ENCODE measurements around the gene MITF.
"Not testable (repeated sequence)": the region's sequence is repeated elsewhere in the genome, so short reads cannot be mapped to it uniquely, and the experiment has no call there.

Gene MITF

DNA sequence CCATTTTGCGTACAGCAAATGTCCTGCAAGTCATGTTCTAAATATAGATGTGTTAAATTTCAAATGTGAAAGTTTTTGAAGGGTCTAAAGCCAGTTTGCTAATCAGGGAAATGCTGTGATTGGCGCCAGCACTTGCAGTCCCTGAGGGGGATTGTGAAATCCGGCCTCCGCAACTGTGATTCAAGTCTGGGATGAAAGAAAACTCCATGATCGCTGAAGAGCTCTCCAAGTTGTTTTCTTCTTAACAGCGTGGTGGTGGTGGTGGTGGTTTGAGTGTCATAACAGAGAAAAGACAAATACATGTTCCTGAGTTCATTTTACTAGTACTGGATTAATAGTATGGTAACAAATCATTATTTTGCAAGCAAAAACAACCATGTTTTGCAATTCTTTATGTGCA, 51.8 kb downstream of the MITF start:
- DNase-seq = no peak

DNA sequence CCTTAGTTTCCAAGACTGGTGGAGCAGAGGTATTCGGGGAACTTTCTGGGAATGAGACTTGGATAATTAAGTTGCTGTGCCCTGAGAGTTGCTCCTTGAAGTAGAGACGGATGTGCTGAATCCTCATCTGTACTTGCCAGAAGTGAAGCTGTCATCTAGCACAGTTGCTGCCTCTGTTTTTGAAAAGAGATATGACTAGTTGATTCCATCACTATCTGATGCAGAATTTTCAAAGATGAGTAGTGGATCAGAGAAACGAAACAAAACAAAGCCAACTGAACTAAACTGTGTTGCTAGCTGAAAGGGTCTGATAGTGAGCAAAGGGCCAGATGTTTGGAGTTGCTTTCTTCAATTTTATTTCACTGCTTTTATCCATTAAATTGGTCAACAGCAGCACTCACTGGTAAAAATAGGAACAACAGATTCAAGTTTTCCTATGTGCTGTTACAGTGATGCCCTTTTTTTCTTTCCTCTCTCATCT, 52.7 kb downstream of the MITF start:
- no peak for DNase-seq

DNA sequence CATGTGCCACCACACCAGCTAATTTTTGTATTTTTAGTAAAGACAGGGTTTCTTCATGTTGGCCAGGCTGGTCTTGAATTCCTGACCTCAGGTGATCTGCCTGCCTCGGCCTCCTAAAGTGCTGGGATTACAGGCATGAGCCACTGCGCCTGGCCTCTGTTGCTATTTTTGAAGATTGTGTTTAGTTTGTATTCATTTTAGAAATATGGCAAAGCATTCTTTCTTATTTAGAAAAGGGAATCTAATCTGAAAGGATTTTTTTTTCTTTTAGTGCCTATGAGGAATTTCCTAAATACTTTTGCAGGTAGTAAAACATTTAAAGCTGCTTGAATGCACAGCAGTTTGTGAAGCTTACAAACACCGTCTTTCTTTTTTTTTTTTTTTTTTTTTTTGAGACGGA, 56.9 kb downstream of the MITF start:
- not testable (repeated sequence) for DNase-seq

DNA sequence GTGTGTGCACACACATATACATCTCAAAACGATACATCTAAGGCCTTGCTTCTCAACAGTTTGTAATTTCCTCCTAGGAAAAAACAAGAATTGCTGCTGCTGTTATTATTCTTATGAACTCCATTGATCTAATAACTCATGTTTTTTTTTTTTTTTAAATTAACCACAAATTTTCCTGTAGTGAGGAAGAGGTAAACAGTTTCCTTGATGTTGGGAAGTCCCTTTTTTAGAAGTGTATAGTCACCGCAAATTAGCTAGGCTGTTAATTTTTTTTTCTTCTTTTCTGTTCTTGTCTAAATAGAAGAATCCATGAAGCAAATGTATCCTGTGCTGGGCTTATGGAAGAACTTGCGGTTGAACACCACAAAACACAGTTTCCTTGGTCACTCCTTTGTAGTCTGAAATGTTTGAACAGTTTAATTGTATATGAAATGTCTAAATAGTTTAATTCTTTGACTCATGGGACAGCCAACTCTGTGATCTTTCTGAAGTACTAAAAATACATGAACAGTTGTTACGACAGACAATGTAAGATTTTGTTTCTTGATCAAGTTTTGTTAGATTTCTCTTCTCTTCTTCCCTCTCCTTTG, 64.5 kb downstream of the MITF start:
- DNase-seq = no peak

DNA sequence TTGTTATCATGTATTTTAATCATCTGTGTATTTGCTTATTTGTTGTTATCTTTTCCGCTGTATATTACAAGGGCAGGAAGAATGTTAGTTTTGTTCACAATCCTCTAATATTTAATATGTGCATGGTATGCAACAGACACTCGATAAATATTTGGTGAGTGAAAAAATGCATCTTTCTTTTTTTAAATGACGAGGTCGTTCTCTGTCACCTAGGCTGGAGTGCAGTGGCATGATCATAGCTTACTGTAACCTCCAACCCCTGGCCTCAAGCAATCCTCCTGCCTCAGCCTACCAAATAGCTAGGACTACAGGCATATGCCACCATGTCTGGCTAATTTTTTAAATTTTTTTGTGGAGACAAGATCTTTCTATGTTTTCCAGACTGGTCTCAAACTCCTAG, 66.2 kb downstream of the MITF start:
- no peak for DNase-seq

DNA sequence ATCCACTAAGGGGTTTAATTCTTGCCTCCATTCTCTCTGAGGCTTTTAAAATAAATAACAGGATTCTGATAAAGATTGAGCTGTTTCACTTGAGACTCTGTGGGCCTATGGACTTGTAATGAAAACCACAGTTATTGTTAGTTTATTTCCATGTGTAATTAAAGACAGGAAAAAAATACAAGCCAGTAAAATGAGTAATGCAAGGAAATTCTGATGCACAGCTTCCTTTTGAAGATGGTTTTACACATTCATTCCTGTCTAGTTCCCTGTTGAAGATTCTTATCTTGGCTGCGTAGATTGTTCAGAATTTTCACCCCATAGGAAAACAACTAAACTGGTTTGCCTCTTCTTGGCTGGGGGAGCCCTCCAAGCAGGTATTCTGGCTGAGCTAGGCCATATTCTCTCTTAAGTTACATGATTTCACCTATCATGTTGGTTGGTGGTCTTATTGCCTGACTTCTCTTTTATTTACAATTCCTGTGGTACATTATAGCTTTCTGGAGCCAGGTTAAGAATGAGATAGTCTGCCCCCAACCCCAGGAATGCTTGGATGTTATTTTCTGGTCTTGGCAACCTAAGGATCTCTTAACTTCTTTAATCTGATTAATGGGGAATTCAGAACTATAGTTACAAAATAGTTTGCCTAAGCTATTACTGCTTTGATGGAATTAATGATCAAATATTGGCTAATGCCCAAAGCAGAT, 67.6 kb downstream of the MITF start:
- no peak for DNase-seq

DNA sequence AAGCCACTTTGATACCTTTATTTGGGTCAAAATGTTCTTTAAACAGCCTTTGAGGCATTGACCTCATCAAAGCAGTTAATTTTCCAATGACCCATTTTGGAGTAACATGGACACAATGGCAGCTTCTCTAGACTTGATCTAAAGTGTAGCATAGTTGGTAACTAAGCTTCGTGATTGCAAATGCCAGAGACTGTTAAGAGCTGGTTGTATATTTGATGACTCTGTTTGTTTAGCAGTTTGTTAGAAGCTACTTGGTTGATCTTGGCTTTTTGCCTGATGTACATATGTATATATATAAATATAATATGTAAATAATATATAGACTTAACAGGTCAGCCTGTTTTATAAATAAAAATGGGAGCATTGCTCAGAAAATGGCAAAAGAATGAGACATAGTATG, 68.4 kb downstream of the MITF start:
- no peak for DNase-seq

DNA sequence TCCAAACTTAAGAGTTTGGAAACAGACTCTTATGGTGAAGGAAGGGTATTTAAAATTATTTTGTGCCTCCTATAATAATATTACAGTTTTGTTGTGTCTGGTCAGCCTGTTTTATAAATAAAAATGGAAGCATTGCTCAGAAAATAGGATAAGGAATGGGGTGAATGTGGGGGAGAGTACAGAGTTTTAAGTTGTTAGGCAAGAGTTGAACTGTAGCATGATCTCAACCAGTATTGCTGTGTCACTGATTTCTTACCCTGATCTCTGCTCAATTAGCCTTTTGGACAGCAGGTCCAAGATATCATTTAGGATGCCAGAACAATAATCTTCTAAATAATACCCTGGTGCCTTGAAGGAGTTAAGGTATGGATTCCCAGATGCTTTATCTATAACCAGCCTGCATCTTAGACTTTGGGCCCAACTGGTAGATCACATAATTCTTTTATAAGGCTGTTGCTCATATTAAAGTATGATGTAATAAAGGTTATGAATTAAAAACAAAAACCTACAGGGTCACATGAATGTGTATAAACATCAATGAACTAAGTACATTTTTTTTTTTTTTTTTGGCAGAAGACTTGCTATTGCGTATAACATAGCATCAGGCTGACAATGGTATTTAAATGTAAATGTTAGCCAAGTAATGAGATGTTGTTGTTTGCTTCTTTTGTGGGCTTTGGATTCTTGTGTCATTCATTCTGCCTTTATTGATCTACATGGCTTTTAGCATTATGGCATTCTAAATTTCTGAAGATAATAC, 70.0 kb downstream of the MITF start:
- no peak for DNase-seq

DNA sequence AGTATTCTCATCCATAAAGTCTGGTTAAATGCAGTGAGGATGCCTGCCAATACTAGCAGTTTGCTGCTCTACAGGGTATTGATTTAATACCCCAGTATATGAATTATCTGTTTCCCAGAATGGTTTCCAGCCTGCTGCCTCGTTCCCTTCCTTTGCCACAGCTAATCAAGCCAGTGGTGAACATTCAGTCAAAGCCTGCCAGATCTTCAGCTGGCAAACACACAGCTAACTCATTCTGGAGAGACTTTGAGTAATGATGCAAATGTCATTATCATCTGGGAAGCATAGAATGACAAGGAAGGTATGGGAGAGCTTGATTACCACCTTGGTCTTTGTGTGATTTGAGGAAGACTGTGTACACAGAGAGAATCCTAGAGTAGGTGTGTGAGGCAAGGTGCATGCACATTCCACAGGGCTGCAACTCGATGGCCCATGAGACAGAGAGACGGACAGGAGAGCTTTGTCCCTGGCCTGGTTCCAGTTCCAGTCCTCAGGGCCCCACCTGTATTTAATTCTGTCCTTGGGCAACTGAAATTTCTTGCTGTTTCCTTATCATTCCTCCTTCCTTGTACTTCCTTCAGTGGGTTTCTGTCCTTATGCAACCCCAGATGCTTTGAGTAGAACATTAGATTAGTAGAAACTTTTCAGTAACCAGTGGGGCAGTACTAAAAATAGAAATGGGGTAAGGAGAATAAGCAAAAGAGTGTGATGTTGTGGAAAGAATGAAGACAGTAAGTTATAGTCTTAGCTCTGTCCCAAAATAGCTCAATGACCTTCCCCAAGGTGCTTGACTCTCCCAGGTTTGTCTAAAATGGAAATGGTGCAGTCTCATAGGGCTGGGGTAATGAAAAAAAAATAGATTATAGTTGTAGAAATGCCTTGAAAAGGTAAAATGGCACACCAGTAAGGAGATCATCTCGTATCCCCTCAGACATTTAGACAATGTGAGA, 72.5 kb downstream of the MITF start:
- no peak for DNase-seq

DNA sequence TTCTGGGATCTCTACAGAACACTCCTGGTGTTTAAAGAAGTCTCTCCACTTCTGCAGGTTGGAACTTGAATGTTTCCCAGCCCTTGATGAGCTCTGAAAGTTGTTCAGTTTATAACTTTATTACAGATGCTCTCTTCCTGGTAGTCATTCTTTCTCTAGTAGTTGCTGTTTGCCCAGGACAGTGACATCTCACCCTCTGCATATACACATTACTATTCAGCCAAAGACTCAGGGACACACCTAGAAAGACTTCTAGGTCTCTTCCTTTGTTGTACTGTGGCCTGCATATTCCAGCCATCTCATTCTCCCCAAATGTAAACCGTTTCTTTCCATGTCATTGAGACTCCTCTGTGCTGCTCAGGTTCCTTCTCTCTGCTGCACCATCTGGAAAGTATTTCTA, 76.7 kb downstream of the MITF start:
- DNase-seq = no peak

DNA sequence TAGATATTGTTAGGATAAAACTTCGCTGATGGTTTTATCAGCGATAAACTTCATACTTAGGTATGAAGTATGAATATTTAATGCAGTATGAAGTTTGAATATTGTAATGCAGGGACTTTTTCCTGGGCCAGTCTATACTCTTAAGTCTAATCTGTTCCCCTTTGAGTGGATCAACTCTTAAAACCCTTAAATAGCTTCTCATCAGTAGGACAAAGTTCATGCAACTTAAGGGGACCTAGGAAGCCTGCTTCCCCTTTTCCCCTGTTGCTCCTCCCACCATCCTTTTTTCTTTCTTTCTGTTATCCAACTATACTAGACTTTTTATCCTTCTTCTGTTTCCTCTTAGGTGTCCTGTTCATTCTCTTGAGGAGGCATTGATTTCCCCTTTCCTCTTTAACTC, 78.7 kb downstream of the MITF start:
- DNase-seq = no peak

DNA sequence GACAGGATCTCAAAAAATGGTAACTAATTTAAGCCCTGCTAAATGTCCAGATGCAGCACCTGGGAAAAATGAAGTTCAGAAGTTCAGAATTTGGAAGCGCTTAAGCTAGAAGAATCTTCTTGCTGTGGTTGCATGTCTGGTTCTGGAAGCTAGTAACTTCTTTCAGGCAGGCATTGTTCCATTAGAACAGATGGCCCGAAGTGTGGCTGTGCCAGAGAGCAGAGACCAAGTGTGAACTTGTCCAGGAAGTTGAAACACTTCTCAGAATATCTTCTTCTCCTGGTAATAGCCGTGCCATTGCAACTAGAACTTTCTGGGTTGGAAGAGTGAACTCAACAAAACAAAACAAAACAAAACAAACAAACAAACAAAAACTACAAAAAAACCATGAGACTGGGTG, 80.0 kb downstream of the MITF start:
- no peak for DNase-seq

DNA sequence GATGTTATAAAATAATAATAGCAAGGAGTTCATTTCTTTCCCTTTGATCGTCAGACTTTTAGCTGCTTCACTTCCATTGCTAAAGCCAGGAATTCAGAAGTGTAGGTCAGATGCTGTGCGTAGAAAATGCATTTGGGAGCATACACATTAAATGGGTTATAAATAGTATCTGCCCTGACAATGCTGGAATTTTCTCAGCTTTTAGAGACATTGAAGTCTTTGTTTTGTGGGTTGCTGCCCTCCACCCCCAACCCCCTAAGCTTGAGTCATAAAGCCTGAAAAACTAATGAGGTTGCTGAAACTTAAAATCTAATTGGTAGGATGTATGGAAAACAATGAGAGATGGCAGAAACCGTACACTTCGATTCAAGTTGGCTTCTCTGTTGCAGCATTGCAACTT, 81.9 kb downstream of the MITF start:
- DNase-seq = no peak

DNA sequence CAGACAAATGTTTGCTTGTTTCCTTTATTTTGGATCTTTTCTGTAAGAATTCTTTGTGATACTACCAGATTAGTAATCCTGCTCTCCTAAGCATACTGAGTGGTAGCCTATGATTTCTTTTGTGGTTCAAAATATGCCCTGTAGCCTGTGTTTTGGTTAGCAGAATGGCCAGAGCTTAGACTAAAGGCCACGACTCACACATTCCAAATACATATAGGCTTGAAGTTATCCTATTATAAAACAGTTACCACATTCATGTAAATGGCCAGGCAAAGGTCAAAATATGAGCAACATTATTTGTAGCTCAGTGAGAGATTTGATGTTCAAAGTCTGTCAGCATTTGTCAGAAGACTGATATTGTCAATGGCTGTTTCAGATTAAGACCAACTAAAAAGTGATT, 84.5 kb downstream of the MITF start:
- no peak for DNase-seq

DNA sequence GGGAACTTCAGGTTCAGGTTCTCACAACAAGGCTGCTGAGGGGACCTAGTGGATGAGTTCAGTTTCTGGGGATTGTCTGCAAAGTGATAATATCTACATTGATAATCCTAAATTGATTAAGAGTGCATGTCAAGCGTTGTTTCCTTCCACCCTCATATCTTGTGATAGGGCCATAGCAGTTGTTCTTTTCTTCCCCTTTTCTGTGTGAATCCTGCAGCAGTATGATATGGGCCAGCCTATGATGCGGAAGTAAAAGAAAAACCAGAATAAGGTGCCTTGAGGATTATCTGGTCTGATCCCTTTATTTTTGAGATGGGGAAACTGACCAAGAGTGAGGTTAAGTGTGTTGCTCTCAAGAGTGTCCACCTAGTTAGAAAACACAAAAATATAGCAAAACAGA, 86.2 kb downstream of the MITF start:
- DNase-seq = no peak

DNA sequence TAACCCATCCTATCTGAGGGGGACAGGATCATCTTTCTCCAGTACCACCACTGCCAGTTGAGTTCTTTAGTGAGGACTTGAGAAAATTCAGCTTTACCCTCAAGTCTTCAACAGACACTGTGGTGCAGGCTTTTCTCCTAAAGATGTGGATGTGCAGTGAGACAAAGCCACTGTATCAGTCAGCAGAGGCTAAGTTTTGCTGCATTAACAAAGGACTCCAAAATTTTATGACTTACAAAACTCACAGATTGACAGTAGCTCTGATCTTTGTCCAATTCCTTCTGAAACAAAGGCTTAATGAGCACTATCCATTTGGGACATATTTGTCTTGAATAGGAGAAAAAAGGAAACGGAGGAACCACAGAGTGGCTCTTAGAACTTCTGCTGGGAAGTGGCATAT, 87.9 kb downstream of the MITF start:
- DNase-seq = no peak

DNA sequence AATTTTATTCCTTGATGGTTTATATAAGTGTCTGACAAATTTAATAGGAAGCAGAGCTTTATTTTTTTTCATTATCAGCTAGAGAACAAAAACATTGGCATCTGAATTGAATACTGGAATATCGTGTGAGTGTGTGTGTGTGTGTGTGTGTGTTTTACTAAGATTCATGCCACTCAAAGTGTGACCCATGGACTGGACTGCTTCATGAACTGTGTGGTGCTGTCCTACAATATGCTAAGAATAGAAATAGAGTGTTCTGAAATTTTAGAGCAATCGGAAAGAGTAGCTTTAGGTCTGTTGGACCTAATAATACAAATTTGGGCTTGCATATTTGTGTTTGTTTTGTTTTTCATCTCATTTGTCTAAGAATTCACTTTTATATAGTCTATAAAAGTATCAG, 89.6 kb downstream of the MITF start:
- DNase-seq = no peak

DNA sequence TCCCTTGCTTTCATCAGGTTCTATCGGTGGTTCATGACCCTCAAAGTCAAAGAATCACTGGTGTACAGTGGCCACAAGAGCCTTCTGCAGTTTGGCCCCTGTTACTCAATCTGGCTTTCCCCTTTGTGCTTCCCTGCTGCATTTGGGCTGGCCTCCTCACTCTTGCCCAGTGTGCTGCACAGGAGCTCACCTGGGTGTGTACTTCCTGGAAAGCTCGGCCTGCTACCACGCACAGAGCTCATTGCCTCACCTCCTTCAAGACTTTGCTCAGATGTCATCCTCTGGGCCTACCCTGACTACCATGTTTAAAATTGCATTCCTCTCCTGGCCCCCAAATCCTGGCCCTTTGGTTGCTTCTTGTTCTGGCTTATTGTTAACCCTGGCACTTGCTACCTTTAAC, 90.9 kb downstream of the MITF start:
- no peak for DNase-seq

DNA sequence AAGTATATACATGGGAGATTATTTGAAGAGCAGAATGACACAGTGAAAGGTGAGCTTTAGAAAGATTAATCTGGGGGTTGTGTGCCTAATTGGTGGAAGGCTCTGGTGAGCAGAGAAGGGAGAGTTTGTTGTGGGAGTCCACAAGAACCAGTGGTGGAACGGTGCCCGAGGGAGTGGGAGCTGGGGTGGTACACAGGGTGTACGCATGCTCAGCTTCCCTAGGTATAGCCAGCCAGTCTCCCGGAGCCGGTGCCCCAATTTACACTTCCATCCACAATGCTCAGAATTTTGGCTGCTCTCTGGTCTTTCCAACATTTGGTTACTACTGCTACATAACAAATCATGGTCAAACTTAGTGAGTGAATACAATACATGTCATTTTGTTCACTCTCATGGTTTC, 92.5 kb downstream of the MITF start:
- no peak for DNase-seq

DNA sequence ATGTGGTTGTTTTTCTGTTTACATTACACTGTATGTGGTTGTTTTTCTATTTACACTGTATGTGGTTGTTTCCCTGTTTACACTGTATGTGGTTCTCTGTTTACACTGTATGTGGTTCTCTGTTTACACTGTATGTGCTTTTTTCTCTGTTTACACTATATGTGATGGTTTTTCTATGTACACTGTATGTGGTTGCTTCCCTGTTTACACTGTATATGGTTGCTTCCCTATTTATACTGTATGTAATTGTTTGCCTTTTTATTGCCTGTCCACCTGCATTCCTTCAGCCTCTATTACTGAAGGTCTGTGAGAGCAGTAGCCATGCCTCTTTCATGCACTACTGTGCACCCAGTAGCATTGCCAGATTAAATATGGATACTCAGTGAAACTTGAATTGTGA, 94.3 kb downstream of the MITF start:
- DNase-seq = no peak

DNA sequence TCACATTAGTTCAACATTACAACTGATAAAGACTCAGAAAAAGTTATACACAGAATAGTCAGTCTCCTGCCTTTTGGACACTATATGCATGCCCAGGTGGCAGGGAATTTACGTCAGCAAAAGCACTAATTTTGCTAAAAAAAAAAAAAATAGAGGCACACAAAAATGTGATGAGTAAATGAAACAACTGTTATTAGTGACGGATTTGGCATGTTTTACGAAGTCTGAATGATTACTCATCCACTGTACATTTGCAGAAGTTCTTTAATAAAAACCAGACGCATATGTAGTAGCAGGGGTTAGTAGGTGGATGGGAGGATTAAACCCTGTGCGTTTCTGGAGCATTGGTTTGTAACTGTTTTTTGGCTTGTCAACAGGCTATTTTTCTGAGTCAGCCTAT, 99.0 kb downstream of the MITF start:
- DNase-seq = no peak

DNA sequence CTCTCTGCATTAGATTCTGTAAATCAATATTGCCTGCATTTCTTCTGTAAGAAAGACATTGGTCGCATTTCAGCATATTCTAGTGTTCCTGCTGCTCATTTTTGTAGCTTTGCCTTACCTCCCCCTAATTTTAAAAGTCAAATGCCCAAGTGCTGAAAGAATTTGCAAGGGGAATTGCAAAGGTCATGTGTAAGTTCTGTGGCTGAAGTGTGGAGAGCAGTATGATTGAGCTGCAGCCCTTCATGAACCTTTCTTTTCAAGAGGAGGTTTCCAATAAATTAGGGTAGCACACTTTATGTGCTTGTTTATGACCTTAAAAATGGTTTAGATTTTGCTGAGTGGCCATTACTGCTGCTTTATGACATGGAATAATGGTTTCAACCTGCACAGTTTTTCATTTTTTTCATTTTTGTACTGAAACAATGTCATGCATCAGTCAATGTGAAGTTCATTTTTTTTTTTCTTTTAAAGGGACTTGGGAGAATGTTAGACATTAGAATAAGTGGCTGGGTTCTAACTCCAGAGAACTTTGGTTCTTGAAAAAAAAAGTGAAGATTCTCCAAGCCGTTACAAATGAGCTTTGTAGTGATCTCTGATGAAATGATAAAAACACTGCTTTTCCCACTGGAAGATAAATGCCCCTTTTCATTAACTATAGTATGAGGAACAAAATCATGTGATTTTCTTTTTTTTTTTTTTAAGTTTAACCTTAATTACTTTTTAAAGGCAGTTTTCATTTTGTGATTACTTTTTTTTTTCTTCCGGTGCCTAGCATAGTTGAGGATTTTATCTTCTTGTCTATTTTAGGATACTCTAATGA, 99.6 kb downstream of the MITF start:
- no peak for DNase-seq
